SW 1271 (cell line): Measurements from ENCODE around the gene PRM2.

Experiments
- DNase-seq, 2 experiments: peaks; one replicate each; lab custom pipeline; 2025; lab: John Stamatoyannopoulos, UW

Gene PRM2

GRCh38 chr16:11260596-11260966 lies 15.7 kb downstream of the PRM2 start:
- no peak for DNase-seq

- DNase-seq, result no peak
Observed at GRCh38 chr16:11259655-11260595, 16.4 kb downstream of the PRM2 start.

GRCh38 chr16:11258553-11259492 lies 17.5 kb downstream of the PRM2 start:
- no peak for DNase-seq

GRCh38 chr16:11257131-11257938 lies 18.9 kb downstream of the PRM2 start:
- DNase-seq, result peak in 1 of 2 experiments; percentile 71

GRCh38 chr16:11256661-11257130 lies 19.6 kb downstream of the PRM2 start:
- DNase-seq, result peak in 1 of 2 experiments; percentile 37

GRCh38 chr16:11255737-11256660 lies 20.3 kb downstream of the PRM2 start, which contains the start of gene SOCS1:
TSS of gene SOCS1 (minus strand) at chr16:11256204. CDS start at chr16:11255478, 726 bp downstream.
- DNase-seq, result peak; percentile 28 to 60

- no peak for DNase-seq
Observed at GRCh38 chr16:11254913-11255736, 21.2 kb downstream of the PRM2 start.

- DNase-seq, result no peak
Observed at GRCh38 chr16:11253995-11254912, 22.0 kb downstream of the PRM2 start.

GRCh38 chr16:11253009-11253994 lies 23.0 kb downstream of the PRM2 start:
- DNase-seq, result no peak

- DNase-seq, result no peak
Observed at GRCh38 chr16:11252482-11252931, 23.8 kb downstream of the PRM2 start.

- no peak for DNase-seq
Observed at GRCh38 chr16:11251525-11252481, 24.5 kb downstream of the PRM2 start.

GRCh38 chr16:11250786-11251524 lies 25.3 kb downstream of the PRM2 start:
- DNase-seq, result no peak

GRCh38 chr16:11250091-11250785 lies 26.0 kb downstream of the PRM2 start:
- no peak for DNase-seq

- no peak for DNase-seq
Observed at GRCh38 chr16:11249233-11250061, 26.8 kb downstream of the PRM2 start.
